Astrocyte of the hippocampus (primary cell): ENCODE data around the gene TBC1D8.

Source experiments
- DNase-seq: peaks from one replicate; pipeline ENCODE4 v3.0.0; 2011; ENCODE audit warnings: low read depth, low spot score

TBC1D8 gene

DNA sequence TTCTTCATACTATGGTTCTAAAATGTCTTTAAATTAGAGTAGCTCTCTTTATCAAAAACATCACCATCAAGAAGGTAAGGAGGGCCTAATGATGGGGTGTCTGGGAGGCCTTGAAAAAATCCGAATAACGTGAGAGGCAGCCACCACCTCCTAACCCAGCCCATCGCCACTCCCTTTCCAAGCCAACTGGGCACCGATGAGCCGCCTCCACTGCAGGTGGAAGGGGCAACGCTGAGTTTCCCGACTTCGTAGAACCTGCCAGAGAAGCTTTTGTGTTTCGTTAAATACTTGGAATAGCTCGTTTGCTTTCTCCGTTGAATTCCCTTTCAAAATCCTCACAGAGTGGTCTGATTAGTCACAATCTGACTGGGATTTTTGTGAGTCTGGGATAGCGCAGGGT, 171.1 kb downstream of the TBC1D8 start:
- DNase-seq = no peak

DNA sequence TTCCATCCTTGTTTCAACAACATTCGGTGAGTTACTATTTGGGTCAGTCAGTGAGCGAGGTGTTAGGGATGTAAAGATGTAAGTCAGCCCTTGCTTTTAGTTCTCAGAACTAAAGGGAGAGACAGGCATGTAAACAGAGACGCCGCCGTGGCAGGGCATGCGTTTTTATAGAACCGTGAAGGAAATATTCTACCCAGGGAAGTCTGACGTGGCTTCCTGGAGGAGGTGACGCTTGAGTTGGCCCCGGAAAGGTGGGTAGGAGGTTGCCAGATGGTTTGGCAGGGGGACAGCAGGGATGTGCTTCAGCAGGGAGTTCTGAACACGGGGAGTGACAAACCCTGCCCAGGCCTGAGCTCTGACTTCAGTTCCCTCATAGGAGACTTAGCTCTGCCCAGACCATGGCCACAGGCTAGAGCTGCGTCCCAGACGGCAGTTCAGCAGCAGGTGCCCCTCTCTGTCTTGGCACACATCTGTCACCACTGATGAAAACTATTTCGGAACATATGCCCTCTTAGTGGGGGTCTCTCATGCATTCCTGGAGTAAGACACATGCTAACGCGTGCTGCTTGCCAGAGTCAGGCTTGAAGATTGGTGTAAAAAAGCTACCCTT, 172.5 kb downstream of the TBC1D8 start:
- DNase-seq = peak; percentile 46

DNA sequence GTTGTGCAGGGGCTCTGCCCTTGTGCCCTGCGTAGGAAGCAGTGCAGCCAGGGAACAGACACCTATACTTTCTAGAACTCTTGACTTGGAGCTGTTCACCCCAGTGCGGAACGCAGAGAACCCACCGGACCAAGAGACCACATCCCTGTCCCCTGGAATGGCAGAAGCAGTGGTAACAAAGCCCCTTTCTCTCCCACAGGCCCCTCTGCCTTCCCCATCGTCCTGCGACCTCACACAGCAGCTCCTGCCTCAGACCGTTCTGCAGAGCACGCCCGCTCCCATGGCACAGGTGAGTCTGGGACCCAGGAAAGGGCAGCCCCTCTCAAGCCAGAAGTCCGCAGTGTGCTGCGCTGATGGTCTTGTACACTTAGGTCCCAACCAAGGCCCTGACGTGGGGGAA, 173.7 kb downstream of the TBC1D8 start:
- DNase-seq = no peak

DNA sequence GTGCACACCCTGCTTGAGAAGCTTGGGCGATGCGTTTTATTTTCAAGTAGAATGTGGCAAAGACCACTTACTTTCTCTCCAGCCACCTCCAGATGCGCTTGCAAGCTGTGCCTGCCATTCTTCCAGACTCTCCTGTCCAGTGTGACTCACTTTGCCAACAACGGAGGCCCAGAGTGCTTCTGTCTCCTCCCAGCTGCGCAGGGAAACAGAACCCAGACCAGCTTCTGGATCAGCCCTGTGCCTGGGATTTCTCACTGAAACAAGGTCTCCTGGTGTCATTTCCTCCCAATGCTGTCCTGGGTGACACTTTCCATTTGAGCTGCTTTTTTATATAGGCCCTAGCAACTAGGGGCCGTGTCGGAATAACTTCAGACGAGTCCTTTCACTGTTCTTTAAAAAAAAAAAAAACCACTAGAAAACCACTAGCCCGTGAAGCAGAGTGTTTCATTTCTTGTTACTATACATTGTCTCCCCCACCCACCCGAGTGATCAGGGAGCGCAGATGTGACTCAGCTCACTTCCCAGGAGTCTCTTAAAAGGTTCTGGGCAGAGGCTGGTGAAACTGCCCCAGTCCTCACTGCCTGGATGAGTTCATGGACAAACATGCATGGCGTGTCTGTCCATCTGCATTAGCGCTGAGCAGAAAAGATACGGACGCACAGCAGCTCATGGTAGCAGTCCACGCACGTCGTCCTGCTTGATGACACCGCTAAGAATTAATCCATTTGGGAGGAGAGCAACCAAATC, 174.4 kb downstream of the TBC1D8 start:
- DNase-seq = peak; percentile 73

DNA sequence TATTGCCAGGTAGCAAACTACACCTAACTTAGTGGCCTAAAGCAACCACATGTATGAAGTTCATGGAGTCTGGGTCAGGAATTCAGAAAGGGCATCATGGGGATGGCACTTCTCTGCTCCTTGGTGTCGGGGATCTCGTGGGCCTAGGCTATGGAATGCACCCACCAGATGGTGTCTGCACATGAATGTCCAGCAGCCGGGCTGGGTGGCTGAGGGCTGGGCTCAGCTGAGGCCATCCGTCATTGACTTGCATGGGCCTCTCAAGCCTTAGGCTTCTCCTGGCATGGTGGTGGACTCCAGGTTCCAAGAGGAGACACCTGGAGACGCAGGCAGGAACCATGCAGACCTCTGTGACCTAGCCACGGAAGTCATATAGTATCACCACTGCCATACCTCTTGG, 175.1 kb downstream of the TBC1D8 start:
- DNase-seq = no peak

DNA sequence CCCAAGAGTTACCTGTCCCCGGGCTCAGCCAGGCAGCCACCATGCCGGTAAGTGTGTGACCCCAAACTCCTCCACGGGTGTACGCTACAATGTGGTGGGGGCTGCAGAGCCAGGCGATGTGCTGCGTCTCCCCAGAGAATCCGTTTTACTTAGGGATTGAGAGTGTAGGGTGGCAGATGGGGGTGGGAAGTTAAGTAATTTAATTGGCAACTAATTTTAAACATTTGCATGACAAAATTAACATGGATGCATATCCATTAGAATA, 175.7 kb downstream of the TBC1D8 start:
- no peak for DNase-seq

DNA sequence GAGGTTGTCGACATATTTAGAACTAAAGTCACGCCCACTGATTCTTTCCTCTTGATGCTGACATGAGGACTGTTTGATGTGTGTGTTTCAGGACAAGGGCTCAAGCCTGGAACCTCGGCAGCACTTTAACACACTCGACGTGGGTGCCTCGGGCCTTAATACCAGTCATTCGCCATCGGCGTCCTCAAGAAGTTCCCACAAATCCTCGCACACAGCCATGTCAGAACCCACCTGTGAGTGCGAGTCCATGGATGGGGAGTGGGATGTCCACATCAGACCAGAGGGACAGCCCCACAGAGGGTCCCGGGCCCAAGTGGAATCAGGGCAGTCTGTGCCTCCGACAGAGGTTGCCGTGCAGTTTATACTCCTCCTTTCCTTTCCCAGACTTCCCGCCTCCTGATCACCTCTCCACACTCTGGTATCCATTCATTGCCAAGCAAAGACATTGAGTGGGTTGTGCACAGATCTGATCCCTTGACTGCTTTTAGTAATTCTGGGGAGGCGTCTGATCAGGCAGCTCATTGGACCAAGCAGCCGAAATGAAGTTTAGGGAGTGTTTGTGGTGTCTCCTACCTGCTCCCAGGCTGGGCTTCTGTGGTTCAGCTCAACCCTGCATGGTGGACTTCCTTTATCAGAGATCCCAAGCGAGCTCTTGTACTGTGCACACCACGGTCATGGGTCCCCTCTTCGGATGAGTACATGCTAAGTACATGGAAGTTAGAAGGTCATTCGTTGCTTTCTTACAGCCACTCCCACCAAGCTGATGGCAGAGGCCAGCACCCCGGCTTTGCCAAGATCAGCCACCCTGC, 176.3 kb downstream of the TBC1D8 start:
- no peak for DNase-seq

DNA sequence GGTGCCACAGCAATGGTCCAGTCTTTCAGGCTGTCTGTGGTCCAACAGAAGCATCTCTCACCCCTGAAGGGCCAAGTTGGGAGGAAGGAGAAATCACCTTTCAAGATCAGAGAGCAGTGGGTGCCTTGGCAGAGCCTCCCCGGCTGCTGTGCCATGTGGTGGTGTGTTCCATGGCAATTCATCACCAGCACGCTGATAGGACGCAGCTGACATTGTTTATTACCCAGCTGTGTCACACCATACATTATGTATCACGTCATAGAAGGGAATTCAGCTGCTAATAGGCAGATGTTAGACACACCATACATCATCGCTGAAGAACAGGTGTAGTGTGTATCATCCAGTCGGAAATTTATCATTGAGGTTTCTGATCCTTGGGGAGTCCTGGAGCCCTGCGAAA, 178.7 kb downstream of the TBC1D8 start:
- DNase-seq = no peak

DNA sequence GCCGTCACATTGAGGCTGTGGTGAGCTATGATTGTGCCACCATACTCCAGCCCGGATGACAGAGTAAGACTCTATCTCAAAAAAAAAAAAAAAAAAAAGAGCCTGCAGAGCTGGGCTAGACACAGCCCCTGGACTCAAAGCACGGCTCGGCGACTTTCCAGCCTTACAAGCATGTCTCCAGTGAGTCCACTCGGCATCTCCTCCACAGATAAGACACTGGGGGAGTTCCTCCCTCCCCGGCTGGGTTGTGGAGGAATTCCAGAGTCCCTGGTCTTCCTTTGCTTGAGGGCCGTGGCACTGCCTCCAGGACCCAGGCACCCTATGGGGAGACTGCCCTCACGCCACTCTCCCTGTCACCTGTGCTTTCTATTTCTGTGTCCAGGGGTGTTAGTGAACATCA, 180.0 kb downstream of the TBC1D8 start:
- DNase-seq = no peak

DNA sequence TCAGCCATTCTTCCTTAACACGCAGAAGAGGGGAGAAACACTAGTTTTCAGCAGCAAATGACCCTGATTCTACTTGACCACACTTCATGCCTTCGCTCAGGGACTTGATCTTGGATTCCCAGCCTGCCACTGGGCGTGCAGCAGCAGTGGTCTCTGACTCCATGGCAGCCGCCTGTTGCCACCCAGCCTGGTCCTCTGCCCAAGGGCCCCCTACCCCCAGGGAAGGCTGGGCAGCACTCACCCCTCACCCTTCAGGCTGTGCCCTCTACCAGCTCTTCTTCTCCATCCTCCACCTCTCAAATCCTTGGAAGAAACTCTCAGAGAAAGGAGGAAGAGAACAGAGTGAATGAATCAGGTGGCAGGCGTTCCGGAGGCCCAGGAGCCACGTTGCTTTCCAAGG, 181.2 kb downstream of the TBC1D8 start:
- DNase-seq = no peak

DNA sequence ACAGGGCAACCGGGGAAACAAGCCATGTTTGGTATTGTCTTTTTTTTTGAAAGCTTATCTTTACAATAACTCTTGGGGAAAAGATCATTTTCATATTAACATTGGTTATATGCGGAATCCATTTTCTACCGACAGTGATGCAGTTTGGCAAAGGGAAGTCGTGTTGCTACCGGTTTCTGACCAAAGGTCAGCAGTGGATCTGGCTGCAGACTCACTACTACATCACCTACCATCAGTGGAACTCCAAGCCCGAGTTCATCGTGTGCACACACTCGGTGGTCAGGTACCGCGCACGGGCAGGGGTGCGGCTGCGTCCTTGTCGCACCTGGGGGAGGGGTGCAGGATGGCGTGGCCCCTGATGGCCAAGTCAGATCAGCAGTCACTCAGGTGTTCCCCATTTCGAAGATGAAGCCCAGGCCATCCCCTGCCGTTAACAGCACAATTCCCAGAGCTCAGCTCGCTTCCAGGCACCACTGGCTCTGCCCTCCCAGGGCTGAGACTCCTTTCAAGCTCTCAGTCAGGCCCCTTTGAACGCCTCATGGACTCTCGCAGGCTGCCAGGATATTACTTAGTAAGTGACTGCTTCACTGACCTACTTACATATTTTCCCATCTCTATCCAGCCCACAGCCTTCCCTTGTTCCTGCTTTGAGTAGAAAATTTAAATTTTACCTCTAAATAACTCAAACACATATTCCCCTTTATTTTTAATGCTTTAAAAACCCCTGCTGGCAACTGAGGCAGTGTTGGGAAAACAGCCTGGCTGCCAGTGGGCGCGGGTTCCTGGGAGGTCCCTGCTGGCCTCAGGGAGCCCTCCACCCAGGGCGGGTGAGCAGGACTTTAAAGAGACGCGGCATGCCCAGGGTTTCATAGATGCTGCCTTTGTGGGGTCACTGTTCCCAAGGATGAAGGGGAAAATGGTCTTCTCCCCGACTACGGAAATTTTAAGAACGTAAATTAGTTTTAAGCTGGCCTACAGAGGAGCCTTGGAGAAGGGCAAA, 182.7 kb downstream of the TBC1D8 start:
- no peak for DNase-seq

DNA sequence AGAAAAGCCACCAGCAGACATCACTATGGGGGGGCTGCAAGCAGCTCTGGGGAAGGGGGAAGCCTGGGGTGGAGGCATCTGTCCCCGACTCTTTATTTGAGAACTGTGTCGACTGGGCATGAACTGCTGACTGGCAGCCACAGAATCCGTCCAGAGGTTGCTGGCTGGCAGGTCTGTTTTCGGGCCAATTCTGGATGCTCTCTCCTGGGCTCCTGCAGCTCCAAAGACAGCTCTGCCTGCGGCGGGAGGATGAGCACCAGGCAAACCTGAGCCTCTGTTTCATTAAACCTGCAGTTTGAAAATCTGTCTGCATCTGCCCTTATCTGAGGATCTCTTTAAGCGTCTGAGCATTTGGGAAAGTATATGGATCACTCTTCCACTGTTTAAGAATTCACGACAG, 183.5 kb downstream of the TBC1D8 start:
- DNase-seq = no peak

DNA sequence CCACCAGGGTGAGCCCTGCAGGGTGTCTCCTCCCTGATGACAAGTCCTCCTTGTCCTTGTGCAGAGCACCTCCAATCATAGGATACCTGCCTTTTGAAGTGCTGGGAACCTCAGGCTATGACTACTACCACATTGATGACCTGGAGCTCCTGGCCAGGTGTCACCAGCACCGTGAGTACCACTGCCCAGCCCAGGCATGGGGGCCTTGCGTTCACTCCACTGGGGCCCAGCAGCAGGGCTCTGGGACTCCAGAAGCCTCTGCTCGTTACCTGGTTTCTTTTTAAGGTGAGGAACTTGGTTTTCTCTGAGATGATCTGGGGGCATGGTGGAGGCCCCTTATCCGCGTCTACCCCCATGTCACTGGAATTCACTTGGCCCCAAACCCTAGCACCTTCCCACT, 185.6 kb downstream of the TBC1D8 start:
- DNase-seq = no peak

DNA sequence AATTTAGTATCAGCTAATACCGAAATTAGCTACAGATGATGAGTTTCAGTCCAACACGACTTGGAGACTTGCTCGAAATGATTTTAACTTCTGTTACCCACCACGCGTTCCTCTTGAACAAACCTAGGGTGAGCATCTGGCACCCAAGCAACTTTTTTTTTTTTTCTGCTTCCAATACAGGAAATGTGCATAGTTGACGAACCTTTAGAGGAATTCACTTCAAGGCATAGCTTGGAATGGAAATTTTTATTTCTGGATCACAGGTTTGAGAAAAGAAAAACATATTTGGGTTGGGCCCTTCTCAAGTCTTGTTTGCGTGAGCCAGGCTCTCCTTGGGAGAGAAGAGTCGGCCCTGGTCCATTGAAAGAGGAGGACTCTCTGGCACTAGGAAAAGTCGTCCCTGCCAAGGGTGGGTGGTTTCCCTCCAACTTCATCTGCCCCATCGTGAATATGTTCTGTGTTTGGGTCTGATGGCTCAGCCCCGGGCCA, 186.5 kb downstream of the TBC1D8 start:
- DNase-seq = no peak

DNA sequence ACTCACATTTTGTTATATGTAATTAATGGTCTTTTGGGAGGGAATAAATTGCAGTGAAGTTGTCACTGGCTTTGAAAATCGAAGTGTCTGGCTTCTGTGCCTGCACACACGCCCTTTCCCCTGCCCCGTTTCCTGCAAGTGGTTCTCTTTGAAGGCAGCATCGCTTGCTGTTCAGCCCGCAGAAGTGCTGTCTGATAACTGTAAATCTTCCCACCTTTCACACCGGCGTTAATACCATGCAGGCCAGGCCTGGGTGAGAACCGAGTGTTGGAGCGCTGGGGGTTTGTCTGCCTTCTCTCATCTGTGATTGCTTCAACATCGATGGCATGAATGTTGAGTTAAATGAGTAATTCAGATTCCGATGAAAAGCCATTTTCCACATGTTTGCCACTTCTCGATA, 187.0 kb downstream of the TBC1D8 start:
- no peak for DNase-seq

DNA sequence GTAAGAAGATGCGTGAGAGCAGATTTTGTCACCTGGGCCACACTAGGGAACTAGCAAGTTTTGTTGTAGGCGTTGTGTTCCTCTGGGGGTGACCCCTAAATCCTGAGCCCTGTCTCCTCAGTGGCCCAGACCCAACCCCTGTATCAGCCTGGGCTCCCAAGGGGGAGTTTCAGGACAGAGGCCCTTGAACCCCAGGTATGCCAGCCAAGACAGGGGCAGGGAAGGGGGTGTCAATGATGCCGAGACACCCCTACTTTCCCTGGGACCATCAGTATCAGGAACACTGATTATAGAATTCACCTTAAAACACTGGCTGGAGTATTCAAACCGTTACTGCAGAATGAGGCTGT, 188.2 kb downstream of the TBC1D8 start:
- no peak for DNase-seq

DNA sequence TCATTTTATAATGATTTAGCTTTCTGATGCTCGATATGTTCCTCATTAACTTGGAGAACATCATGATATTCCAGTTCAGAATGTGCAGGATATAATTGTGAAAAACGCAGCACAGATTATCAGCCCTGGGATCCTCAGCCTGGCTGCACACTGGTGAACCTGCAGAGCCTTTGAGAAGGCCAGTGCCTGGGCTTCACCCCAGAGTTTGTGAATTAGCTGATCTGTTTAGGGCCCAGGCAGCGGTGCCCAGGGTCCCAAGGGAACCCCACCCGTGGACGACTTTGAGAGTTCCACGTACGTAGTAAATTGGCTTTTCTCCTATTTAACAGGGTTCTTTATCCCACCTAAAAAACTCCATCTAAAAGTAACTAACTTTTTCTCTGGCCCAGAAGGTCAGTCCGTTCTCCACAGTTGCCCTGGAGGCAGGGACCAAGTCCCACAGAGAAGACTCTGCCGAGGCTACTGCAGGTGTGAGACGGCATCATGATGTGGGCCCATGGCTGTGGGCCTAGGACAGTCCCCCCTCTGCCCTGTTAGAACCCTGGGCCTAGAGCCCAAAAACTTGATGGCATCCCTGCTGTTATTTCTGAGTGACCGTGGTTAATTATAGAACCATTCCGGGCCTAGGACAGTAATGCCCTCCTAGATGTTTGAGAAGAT, 188.7 kb downstream of the TBC1D8 start:
- DNase-seq = no peak

DNA sequence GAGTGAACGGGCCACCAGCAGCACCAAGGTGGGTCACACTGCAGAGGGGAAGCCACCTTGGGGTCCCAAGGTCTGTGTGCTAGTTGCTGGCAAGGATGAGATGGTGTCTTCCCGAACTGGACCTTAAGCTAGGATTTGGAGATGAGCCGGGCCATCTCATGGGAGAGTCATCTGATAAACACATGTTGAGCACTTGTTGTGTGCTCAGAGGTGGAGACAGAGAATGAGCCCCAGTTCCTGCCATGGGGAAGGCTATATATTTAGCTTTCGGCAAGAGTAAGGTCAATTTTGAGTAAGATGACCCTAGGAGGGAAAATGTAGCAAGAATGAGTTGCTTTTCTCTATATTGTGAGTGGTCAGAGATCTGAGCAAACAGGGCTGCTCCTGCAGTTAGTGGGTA, 190.5 kb downstream of the TBC1D8 start:
- no peak for DNase-seq

DNA sequence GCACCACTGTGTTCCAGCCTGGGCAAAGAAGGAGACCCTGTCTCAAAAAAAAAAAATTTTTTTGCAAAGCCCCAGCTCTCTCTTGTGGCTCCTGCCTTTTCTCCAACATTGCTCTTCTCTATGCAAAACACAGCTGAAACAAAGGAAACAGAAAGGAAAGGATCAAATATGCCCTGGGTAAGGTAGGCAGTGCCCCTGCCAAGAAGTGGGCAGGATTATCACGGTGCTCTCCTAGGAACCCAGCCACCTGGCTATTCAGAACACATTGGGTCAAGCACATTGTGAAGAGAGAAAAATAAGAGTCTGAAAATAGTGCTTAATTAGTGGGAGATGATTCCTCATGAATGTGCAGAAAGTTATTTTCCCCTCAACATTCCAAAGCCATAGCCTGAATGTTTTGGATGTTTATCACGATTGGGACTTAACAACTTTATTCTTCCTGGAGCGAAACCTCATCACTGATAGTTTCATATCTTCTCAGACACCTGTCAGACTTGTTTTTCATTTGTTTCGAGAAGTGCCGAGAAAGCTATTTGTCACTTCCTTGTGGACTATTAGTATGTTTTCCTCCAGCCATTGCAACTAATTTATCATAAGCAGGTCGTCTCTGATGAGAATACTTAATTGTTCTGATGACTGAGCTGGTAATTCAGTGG, 191.8 kb downstream of the TBC1D8 start:
- peak; percentile 71 for DNase-seq

DNA sequence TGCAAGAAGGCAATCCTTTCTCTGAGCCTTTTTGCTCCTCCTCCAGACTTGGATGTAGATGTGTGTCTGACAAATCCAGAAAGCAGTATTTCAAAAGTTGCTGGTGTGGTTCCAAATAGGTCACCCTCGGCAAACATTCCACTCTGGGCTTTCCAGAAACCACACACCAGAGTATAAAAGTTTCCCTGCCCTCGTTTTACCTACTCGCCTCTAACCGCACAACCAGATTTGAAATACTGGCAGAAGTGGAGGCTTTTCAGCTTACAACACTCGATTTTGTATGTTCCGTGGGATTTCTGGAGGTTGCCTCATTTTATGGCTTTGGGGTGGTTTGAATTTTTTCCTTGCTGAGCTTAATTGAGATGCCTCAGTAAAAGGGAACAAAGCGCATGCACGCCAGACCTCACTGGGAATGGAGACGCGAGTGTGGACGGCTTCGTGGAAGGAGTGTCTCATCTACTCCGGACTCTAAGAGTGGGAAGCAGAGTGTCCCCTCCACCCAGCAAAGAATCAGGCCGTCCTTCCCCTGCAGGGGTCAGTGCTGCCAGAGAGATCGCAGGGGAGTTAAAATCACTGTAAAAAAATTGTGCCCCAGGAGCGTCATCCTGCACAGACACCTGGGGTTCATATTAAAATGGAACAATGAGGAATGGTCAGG, 193.1 kb downstream of the TBC1D8 start:
- DNase-seq = peak; percentile 94
